ENCODE data around the gene EGFL8. TPM values are rescaled to one million over a fixed set of nuclear protein-coding genes. Genes with fewer than 3 reads are reported as not detected.

Gene EGFL8
- total and polyA plus RNA-seq, 9 of the 15 experiments (the other 6 are each of a cell fraction or from before 2014, with no cell fraction given): 2.2 to 47.4 (median 14.2) TPM

DNA sequence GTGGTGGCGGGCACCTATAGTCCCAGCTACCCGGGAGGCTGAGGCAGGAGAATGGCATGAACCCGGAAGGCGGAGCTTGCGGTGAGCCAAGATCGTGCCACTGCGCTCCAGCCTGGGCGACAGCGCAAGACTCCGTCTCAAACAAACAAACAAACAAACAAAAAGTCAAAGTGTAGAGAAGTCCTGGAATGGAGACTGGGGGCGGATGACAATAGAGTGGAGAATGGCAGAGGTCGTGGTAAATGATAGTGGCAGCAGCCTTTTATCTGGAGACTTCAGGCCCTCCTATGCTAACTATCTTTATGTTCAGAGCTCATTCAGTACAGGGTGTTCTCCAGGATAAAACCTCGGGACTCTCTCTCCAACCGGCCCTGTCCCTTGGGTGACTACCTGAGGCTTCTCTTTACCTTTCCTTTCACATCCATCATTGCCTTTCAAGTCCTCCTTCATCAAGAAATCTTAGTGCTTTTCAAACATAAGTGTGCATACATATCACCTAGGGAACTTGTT, 32.9 kb upstream of the EGFL8 start (continued):
- TF ChIP-seq, protein P1, sequence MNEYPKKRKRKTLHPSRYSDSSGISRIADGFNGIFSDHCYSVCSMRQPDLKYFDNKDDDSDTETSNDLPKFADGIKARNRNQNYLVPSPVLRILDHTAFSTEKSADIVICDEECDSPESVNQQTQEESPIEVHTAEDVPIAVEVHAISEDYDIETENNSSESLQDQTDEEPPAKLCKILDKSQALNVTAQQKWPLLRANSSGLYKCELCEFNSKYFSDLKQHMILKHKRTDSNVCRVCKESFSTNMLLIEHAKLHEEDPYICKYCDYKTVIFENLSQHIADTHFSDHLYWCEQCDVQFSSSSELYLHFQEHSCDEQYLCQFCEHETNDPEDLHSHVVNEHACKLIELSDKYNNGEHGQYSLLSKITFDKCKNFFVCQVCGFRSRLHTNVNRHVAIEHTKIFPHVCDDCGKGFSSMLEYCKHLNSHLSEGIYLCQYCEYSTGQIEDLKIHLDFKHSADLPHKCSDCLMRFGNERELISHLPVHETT (CRISPR knock-in tag; conservative IDR thresholded peaks at IDR 0.05 in 1 of 2, IDR thresholded peaks at IDR 0.05 in 1 of 2): peak in 1 of 2 experiments; percentile 77; a peak in 2 of 4 replicates
- TF ChIP-seq SAP30 (IDR thresholded peaks at IDR 0.05; ENCODE audit: borderline replicate concordance, insufficient read depth, low read depth, low read length, poor library complexity, severe bottlenecking) (no peak), ZNF133 (CRISPR knock-in tag; IDR thresholded peaks at IDR 0.05) (no peak), ZNF780A (CRISPR knock-in tag; IDR thresholded peaks at IDR 0.05) (no peak), GABPB2 (CRISPR knock-in tag; conservative IDR thresholded peaks at IDR 0.05) (no peak), TRIM28 (IDR thresholded peaks at IDR 0.05) (peak; percentile 75), NFIX (CRISPR knock-in tag; IDR thresholded peaks at IDR 0.05; ENCODE audit: low read depth) (no peak), HDAC1 (IDR thresholded peaks at IDR 0.05) (peak; percentile 86 to 93; a peak in 3 of 4 replicates), ZFPM2 (CRISPR knock-in tag; IDR thresholded peaks at IDR 0.05) (no peak), E2F3 (CRISPR knock-in tag; IDR thresholded peaks at IDR 0.05) (0 out of 2 replicates have a peak, but pooled peaks have one; percentile 34), IRF2 (CRISPR knock-in tag; IDR thresholded peaks at IDR 0.05) (no peak), ZNF197 (CRISPR knock-in tag; IDR thresholded peaks at IDR 0.05; ENCODE audit: low read depth) (0 out of 2 replicates have a peak, but pooled peaks have one; percentile 33), KAT8 (IDR thresholded peaks at IDR 0.05; ENCODE audit: low read depth) (0 out of 2 replicates have a peak, but pooled peaks have one; percentile 19), ZNF3 (CRISPR knock-in tag; IDR thresholded peaks at IDR 0.05) (no peak), BACH1 (tag; IDR thresholded peaks at IDR 0.05) (no peak; the same call in 1 of the 2 replicates), ESRRA (IDR thresholded peaks at IDR 0.05; ENCODE audit: borderline replicate concordance, low read depth) (0 out of 2 replicates have a peak, but pooled peaks have one; percentile 51), GABPA (tag; conservative IDR thresholded peaks at IDR 0.05; ENCODE audit: low read depth) (no peak)
- TF ChIP-seq, protein P2, sequence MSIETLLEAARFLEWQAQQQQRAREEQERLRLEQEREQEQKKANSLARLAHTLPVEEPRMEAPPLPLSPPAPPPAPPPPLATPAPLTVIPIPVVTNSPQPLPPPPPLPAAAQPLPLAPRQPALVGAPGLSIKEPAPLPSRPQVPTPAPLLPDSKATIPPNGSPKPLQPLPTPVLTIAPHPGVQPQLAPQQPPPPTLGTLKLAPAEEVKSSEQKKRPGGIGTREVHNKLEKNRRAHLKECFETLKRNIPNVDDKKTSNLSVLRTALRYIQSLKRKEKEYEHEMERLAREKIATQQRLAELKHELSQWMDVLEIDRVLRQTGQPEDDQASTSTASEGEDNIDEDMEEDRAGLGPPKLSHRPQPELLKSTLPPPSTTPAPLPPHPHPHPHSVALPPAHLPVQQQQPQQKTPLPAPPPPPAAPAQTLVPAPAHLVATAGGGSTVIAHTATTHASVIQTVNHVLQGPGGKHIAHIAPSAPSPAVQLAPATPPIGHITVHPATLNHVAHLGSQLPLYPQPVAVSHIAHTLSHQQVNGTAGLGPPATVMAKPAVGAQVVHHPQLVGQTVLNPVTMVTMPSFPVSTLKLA (conservative IDR thresholded peaks at IDR 0.05): peak; percentile 34 to 66; a peak in 2 of 4 replicates
- TF ChIP-seq, protein P3, sequence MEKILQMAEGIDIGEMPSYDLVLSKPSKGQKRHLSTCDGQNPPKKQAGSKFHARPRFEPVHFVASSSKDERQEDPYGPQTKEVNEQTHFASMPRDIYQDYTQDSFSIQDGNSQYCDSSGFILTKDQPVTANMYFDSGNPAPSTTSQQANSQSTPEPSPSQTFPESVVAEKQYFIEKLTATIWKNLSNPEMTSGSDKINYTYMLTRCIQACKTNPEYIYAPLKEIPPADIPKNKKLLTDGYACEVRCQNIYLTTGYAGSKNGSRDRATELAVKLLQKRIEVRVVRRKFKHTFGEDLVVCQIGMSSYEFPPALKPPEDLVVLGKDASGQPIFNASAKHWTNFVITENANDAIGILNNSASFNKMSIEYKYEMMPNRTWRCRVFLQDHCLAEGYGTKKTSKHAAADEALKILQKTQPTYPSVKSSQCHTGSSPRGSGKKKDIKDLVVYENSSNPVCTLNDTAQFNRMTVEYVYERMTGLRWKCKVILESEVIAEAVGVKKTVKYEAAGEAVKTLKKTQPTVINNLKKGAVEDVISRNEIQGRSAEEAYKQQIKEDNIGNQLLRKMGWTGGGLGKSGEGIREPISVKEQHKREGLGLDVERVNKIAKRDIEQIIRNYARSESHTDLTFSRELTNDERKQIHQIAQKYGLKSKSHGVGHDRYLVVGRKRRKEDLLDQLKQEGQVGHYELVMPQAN (IDR thresholded peaks at IDR 0.05; ENCODE audit: borderline replicate concordance): 0 out of 2 replicates have a peak, but pooled peaks have one; percentile 16
- TF ChIP-seq, protein P4, sequence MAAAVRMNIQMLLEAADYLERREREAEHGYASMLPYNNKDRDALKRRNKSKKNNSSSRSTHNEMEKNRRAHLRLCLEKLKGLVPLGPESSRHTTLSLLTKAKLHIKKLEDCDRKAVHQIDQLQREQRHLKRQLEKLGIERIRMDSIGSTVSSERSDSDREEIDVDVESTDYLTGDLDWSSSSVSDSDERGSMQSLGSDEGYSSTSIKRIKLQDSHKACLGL (CRISPR knock-in tag; IDR thresholded peaks at IDR 0.05; ENCODE audit: borderline replicate concordance, poor library complexity, severe bottlenecking): no peak
- TF ChIP-seq, protein P5, sequence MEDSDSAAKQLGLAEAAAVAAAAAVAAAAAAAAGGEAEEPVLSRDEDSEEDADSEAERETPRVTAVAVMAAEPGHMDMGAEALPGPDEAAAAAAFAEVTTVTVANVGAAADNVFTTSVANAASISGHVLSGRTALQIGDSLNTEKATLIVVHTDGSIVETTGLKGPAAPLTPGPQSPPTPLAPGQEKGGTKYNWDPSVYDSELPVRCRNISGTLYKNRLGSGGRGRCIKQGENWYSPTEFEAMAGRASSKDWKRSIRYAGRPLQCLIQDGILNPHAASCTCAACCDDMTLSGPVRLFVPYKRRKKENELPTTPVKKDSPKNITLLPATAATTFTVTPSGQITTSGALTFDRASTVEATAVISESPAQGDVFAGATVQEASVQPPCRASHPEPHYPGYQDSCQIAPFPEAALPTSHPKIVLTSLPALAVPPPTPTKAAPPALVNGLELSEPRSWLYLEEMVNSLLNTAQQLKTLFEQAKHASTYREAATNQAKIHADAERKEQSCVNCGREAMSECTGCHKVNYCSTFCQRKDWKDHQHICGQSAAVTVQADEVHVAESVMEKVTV (CRISPR knock-in tag; IDR thresholded peaks at IDR 0.05): no peak

Measured in K562 (cell line).